Neural crest cell (in vitro differentiated cells): ENCODE measurements around the gene NTN1. TPM values are rescaled to one million over a fixed set of nuclear protein-coding genes. Genes with fewer than 3 reads are reported as not detected.
A peak's percentile ranks its signal among the peaks of the same experiment; 100 is the strongest.

Experiments used
- DNase-seq: peaks from one replicate; pipeline ENCODE4 v3.0.0; 2021; ENCODE audit warnings: low read depth, mixed read lengths, low spot score
- H3K27ac Mint-ChIP-seq: one replicate; pipeline ENCODE4 v1.8.0; 2021; ENCODE audit warnings: mild to moderate bottlenecking, mixed read lengths; ENCODE audit not compliant: unreplicated experiment
- H3K27me3 Mint-ChIP-seq: 2 replicates; pipeline ENCODE4 v1.8.0; 2021; ENCODE audit warnings: low read depth, mild to moderate bottlenecking, mixed read lengths
- H3K36me3 Mint-ChIP-seq: 2 replicates; pipeline ENCODE4 v1.8.0; 2021; ENCODE audit warnings: low read depth, mild to moderate bottlenecking, mixed read lengths
- H3K4me1 Mint-ChIP-seq: 2 replicates; pipeline ENCODE4 v1.8.0; 2021; ENCODE audit warnings: mixed read lengths
- H3K4me3 Mint-ChIP-seq: one replicate; pipeline ENCODE4 v1.8.0; 2021; ENCODE audit warnings: mild to moderate bottlenecking, mixed read lengths
- H3K9me3 Mint-ChIP-seq: 2 replicates; pipeline ENCODE4 v1.8.0; 2021; ENCODE audit warnings: mixed read lengths
- CTCF ChIP-seq: fragments of 200-600 bp; sonication (generic); conservative IDR thresholded peaks from 2 replicates; pipeline ENCODE4 v1.5.0; 2021; ENCODE audit warnings: antibody characterized with exemption, mild to moderate bottlenecking
- total RNA-seq: library from RNA; stranded (reverse); gene quantifications from 2 replicates; pipeline ENCODE4 v1.2.1, GENCODE V29; 2021

NTN1 gene
- total RNA-seq, 1 donor from 2014 or later, result 10.1 TPM

GRCh38 chr17:9266697-9267117, 245.4 kb downstream of the NTN1 start:
- DNase-seq, result no peak
- peaks cover 17% of the 10 kb centered on the region for H3K4me1 Mint-ChIP-seq
- no peaks in the 10 kb centered on the region for H3K36me3 Mint-ChIP-seq
- H3K27me3 Mint-ChIP-seq, result no peaks in the 10 kb centered on the region
- no peak for TF ChIP-seq CTCF
- no peak overlapping the region for H3K27ac Mint-ChIP-seq
- H3K9me3 Mint-ChIP-seq, result no peaks in the 10 kb centered on the region
- H3K4me3 Mint-ChIP-seq, result no peak overlapping the region

DNA sequence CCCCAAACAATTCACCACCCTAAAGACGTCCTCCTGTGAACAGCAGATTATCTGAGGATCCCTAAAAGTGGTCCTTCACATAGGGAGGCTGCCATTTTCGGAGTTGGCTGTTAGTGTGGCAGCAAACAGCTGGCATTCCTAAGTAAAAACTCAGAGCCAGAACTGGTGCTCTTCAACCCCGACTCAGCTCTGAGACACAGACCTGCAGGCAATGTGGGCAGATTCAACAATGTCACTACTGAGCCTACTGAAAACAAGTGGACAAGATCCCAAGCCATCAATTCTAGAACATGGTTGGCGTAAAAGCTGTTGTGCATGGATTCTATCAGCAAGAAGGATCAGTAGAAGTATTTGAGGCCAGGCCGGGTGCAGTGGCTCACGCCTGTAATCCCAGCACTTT, 247.2 kb downstream of the NTN1 start:
- Mint-ChIP-seq H3K9me3 (peaks cover 2% of the 10 kb centered on the region), H3K27me3 (no peaks in the 10 kb centered on the region), H3K27ac (no peak overlapping the region), H3K4me1 (peaks cover 36% of the 10 kb centered on the region), H3K4me3 (no peak overlapping the region), H3K36me3 (no peaks in the 10 kb centered on the region)
- no peak for DNase-seq
- TF ChIP-seq CTCF, result no peak

DNA sequence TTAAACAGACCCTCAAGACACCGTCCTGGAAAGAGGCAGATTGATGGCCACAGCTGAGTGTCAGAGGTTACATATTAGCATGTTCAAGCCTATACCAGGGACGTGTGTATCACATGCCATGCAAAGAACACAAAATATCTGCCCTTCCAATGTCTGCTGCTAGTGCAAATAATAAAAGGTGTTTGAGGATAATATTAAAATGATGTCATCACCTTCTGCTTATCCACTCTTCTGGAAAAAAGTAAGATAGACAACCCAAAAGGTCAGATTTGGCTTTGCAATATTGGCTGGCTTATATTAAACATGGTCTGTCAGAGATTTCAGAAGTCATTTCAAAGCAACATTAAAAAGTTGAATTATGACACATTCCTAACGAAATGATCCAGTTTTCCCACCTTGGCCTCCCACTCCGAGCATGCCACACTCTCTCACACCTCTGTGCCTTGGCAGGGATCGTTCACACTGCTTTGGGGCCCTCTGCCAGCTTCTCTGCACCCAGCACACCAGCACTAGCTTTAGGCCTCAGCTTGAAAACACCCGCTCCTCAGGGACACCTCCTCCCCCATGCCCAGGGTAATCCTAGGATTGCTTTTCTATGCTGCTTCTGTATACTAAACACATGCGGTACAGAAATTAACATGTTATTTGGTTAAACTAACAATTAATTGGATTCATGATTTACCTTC, 248.2 kb downstream of the NTN1 start:
- H3K27me3 Mint-ChIP-seq, result no peaks in the 10 kb centered on the region
- peaks cover 42% of the 10 kb centered on the region for H3K4me1 Mint-ChIP-seq
- H3K36me3 Mint-ChIP-seq, result no peaks in the 10 kb centered on the region
- no peak overlapping the region for H3K27ac Mint-ChIP-seq
- peaks cover 2% of the 10 kb centered on the region for H3K9me3 Mint-ChIP-seq
- no peak overlapping the region for H3K4me3 Mint-ChIP-seq
- TF ChIP-seq CTCF, result no peak
- DNase-seq, result no peak

- Mint-ChIP-seq H3K36me3 (no peaks in the 10 kb centered on the region), H3K4me1 (peaks cover 42% of the 10 kb centered on the region), H3K9me3 (peaks cover 2% of the 10 kb centered on the region), H3K27me3 (no peaks in the 10 kb centered on the region), H3K27ac (no peak overlapping the region), H3K4me3 (no peak overlapping the region)
- no peak for TF ChIP-seq CTCF
- DNase-seq, result no peak
Observed at GRCh38 chr17:9270921-9271320, 249.6 kb downstream of the NTN1 start.

DNA sequence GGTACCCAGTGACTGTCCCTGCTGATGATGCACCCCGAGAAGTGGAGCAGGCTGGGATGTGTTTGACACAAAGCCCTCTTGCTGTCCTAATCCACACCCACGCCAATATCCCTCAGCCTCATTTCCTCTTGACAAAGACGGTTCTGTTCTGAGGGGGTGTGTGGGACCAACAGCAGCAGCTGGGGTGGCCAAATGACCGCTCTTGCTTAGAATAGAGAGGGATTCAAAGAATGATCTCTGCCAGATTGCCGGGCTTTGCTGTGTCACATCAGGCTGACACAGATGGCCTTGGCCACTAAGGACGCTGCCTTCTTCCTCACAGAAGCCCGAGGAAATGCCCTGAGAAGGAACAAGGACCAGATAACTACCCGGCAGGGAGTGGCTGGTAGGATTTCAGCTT, 250.7 kb downstream of the NTN1 start:
- peaks cover 2% of the 10 kb centered on the region for H3K9me3 Mint-ChIP-seq
- peak overlapping the region; percentile 95 for H3K27ac Mint-ChIP-seq
- DNase-seq, result peak; percentile 24
- H3K27me3 Mint-ChIP-seq, result no peaks in the 10 kb centered on the region
- peaks cover 42% of the 10 kb centered on the region for H3K4me1 Mint-ChIP-seq
- H3K4me3 Mint-ChIP-seq, result peak overlapping the region; percentile 58
- no peak for TF ChIP-seq CTCF
- no peaks in the 10 kb centered on the region for H3K36me3 Mint-ChIP-seq
